Measurements from ENCODE around the gene SASH3.

Gene SASH3

DNA sequence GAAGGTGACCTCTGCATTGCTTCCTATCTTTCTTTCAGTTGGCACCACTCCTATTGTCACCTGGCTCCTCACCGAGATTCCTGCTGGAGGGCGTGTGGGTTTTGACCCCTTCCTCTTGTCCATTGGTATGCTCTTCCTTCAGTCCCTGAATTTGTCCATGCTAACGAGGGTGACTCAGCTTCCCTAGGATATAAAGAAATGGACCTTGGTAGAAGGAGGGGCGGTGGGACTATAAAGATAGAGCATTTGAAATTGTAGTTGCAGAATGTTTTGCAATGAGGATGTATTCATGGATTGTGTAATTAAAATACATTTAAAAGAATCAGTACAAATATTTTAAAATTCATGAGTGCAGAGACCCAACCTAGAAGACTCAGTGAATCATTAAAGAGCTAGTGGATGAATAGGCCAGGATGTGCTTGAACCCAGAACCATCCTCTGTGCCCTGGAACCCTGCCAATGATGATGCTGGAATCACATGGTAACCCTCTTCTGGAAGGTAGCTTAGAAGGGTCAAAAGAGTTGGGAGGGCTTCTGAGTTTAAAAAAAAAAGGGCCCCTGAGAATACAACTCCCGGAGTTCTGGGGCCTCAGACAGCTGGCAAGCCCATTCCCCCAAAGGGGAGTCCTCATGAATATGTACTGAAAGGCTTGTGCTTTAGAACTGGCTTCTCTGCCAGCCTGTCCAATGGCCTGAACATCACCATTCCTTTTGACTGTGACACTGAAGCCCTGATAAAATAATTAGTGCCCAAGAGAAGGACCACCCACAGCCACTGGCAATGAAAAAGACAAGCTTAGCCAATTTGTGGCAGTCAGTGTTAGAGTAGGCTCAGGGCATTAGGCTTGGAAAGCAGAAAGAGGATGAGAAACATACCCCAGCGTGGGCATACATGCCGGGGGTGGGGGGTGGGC, 32.9 kb upstream of the SASH3 start:
- TF ChIP-seq, protein P1, sequence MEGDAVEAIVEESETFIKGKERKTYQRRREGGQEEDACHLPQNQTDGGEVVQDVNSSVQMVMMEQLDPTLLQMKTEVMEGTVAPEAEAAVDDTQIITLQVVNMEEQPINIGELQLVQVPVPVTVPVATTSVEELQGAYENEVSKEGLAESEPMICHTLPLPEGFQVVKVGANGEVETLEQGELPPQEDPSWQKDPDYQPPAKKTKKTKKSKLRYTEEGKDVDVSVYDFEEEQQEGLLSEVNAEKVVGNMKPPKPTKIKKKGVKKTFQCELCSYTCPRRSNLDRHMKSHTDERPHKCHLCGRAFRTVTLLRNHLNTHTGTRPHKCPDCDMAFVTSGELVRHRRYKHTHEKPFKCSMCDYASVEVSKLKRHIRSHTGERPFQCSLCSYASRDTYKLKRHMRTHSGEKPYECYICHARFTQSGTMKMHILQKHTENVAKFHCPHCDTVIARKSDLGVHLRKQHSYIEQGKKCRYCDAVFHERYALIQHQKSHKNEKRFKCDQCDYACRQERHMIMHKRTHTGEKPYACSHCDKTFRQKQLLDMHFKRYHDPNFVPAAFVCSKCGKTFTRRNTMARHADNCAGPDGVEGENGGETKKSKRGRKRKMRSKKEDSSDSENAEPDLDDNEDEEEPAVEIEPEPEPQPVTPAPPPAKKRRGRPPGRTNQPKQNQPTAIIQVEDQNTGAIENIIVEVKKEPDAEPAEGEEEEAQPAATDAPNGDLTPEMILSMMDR (IDR thresholded peaks at IDR 0.05; ENCODE audit: low read depth, low read length), result no peak
- DNase-seq (ENCODE audit: low read depth, low spot score), result no peak
- H3K4me3 ChIP-seq (ENCODE audit: low read depth, low read length), result no peak overlapping the region
- in situ Hi-C loops (cut with HindIII; ENCODE audit: low sequenced_read_pairs), result no loop called here

DNA sequence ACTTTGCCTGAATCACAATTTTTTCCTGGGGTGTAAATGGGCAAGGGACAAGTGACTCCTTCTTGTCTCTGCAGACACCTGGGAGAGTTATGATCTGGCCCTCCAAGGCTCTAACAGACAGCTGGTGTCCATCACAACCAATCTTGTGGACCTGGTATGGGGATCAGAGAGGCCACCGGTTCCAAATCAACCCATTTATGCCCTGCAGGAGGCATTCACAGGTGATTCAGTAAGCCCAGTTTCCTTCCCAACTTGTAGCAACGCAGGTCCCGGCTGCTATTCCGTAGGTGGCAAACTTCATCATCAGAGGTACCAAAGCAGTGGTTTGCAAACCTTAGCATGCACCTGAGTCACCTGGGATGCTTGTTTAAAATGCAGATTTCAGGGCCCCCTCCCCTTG, 32.2 kb upstream of the SASH3 start:
- no peak for DNase-seq (ENCODE audit: low read depth, low spot score)
- TF ChIP-seq, protein P1 (IDR thresholded peaks at IDR 0.05; ENCODE audit: low read depth, low read length), result no peak
- H3K4me3 ChIP-seq (ENCODE audit: low read depth, low read length), result no peak overlapping the region
- in situ Hi-C loops (cut with HindIII; ENCODE audit: low sequenced_read_pairs), result no loop called here

- H3K4me3 ChIP-seq (ENCODE audit: low read depth, low read length), result no peak overlapping the region
- DNase-seq (ENCODE audit: low read depth, low spot score), result peak; percentile 51
- in situ Hi-C loops (cut with HindIII; ENCODE audit: low sequenced_read_pairs), result no loop called here
- TF ChIP-seq, protein P1 (IDR thresholded peaks at IDR 0.05; ENCODE audit: low read depth, low read length), result no peak
These were observed 31.4 kb upstream of the SASH3 start for GRCh38 chrX:129748305-129748704.

DNA sequence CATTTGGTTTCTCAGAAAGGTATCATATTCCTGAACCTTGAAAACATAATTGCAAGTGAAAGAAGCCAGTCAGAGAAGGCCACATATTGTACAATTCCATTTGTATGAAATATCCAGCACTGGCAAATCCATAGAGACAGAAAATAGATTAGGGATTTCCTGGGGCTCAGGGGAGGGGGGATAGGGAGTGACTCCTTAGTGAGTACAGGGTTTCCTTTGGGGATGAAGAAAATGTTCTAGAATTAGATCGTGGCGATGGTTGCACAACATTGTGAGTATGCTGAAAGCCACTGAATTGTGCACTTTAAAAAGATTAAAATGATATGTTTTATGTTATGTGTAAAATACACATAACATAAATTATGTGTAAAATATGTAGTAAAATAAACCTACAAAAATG, 30.7 kb upstream of the SASH3 start:
- DNase-seq (ENCODE audit: low read depth, low spot score), result no peak
- in situ Hi-C loops (cut with HindIII; ENCODE audit: low sequenced_read_pairs), result no loop called here
- TF ChIP-seq, protein P1 (IDR thresholded peaks at IDR 0.05; ENCODE audit: low read depth, low read length), result no peak
- no peak overlapping the region for H3K4me3 ChIP-seq (ENCODE audit: low read depth, low read length)

DNA sequence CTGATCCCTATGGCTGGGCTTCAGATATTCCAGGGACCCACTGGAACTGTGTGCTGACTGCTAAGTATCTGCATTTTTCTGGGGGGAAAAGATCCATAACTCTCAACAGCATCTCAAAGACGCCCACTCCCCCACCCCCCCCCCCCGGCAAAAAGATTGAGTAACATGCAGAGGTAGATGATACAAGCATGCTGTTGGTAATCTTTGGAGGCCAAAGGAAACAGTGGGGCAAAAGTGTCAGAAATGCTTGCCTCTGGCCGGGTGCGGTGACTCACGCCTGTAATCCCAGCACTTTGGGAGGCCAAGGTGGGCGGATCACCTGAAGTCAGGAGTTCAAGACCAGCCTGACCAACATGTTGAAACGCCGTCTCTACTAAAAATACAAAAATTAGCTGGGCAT, 28.8 kb upstream of the SASH3 start:
- TF ChIP-seq, protein P1 (IDR thresholded peaks at IDR 0.05; ENCODE audit: low read depth, low read length), result no peak
- no peak for DNase-seq (ENCODE audit: low read depth, low spot score)
- in situ Hi-C loops (cut with HindIII; ENCODE audit: low sequenced_read_pairs), result no loop called here
- no peak overlapping the region for H3K4me3 ChIP-seq (ENCODE audit: low read depth, low read length)

- TF ChIP-seq, protein P1 (IDR thresholded peaks at IDR 0.05; ENCODE audit: low read depth, low read length), result no peak
- no peak for DNase-seq (ENCODE audit: low read depth, low spot score)
- in situ Hi-C loops (cut with HindIII; ENCODE audit: low sequenced_read_pairs), result no loop called here
- no peak overlapping the region for H3K4me3 ChIP-seq (ENCODE audit: low read depth, low read length)
These were observed 25.4 kb upstream of the SASH3 start for GRCh38 chrX:129754056-129755024.
